Type B pancreatic cell (in vitro differentiated cells): Measurements from ENCODE around the gene ENOSF1. TPM values are rescaled to one million over a fixed set of nuclear protein-coding genes. Genes with fewer than 3 reads are reported as not detected.

ENCODE experiments used
- DNase-seq: peaks from one replicate; pipeline ENCODE4 v3.0.0; 2021; ENCODE audit warnings: mixed read lengths; ENCODE audit not compliant: unreplicated experiment; ENCODE audit errors: extremely low spot score
- H3K27ac Mint-ChIP-seq: 2 replicates; pipeline ENCODE4 v1.8.0; 2021; ENCODE audit warnings: mild to moderate bottlenecking, mixed read lengths
- H3K27me3 Mint-ChIP-seq: 2 replicates; pipeline ENCODE4 v1.8.0; 2021; ENCODE audit warnings: mixed read lengths
- H3K36me3 Mint-ChIP-seq: 2 replicates; pipeline ENCODE4 v1.8.0; 2021; ENCODE audit warnings: mixed read lengths
- H3K4me1 Mint-ChIP-seq: one replicate; pipeline ENCODE4 v1.8.0; 2021; ENCODE audit warnings: mixed read lengths; ENCODE audit not compliant: unreplicated experiment
- H3K4me3 Mint-ChIP-seq: 2 replicates; pipeline ENCODE4 v1.8.0; 2021; ENCODE audit warnings: mild to moderate bottlenecking, mixed read lengths
- H3K9me3 Mint-ChIP-seq: 2 replicates; pipeline ENCODE4 v1.8.0; 2021; ENCODE audit warnings: mixed read lengths
- CTCF ChIP-seq: fragments of 200-600 bp; sonication (generic); conservative IDR thresholded peaks from 2 replicates; pipeline ENCODE4 v1.5.0; 2021; ENCODE audit warnings: antibody characterized with exemption, mild to moderate bottlenecking
- total RNA-seq: library from RNA; stranded (reverse); gene quantifications from 2 replicates; pipeline ENCODE4 v1.2.1, GENCODE V29; 2021; ENCODE audit warnings: low replicate concordance

Gene ENOSF1
- total RNA-seq, 1 donor from 2014 or later = 63.1 TPM

- H3K4me3 Mint-ChIP-seq = no peak overlapping the region
- H3K36me3 Mint-ChIP-seq = peaks cover 3% of the 10 kb centered on the region
- no peak for DNase-seq
- H3K9me3 Mint-ChIP-seq = no peaks in the 10 kb centered on the region
- peaks cover 3% of the 10 kb centered on the region for H3K27me3 Mint-ChIP-seq
- H3K27ac Mint-ChIP-seq = no peak overlapping the region
- peaks cover 7% of the 10 kb centered on the region for H3K4me1 Mint-ChIP-seq
- peak; percentile 89 for TF ChIP-seq CTCF
These were observed 88.4 kb downstream of the ENOSF1 start for GRCh38 chr18:623761-624620.

GRCh38 chr18:622289-622688 lies 90.1 kb downstream of the ENOSF1 start:
- Mint-ChIP-seq H3K36me3 (peaks cover 3% of the 10 kb centered on the region), H3K4me3 (no peak overlapping the region), H3K9me3 (no peaks in the 10 kb centered on the region), H3K27ac (no peak overlapping the region), H3K4me1 (peaks cover 14% of the 10 kb centered on the region), H3K27me3 (peaks cover 3% of the 10 kb centered on the region)
- no peak for TF ChIP-seq CTCF
- no peak for DNase-seq

GRCh38 chr18:621291-622043 lies 91.0 kb downstream of the ENOSF1 start:
- H3K36me3 Mint-ChIP-seq = no peaks in the 10 kb centered on the region
- H3K27ac Mint-ChIP-seq = no peak overlapping the region
- H3K4me3 Mint-ChIP-seq = no peak overlapping the region
- H3K9me3 Mint-ChIP-seq = no peaks in the 10 kb centered on the region
- TF ChIP-seq CTCF = no peak
- H3K27me3 Mint-ChIP-seq = peaks cover 3% of the 10 kb centered on the region
- no peak for DNase-seq
- H3K4me1 Mint-ChIP-seq = peaks cover 16% of the 10 kb centered on the region

Other genes with a start within 250 kb of the ENOSF1 start
- gene COLEC12, start 211.9 kb downstream of the ENOSF1 start, total RNA-seq = 6.5 and 61.3 TPM in 2 replicates
- not detected in 2 replicates for gene CETN1, start 132.2 kb downstream of the ENOSF1 start, total RNA-seq
- gene CLUL1, start 115.6 kb downstream of the ENOSF1 start, total RNA-seq = 5.2 and 9.2 TPM in 2 replicates
- gene TYMS, start 55.0 kb downstream of the ENOSF1 start, total RNA-seq = 65.3 and 143 TPM in 2 replicates
- gene YES1, start 99.6 kb upstream of the ENOSF1 start, total RNA-seq = 38.8 and 48.5 TPM in 2 replicates
- 0.34 and 1.2 TPM in 2 replicates for gene ADCYAP1, start 192.2 kb upstream of the ENOSF1 start, total RNA-seq